ENCODE measurements around the gene TTC19.

Gene TTC19

DNA sequence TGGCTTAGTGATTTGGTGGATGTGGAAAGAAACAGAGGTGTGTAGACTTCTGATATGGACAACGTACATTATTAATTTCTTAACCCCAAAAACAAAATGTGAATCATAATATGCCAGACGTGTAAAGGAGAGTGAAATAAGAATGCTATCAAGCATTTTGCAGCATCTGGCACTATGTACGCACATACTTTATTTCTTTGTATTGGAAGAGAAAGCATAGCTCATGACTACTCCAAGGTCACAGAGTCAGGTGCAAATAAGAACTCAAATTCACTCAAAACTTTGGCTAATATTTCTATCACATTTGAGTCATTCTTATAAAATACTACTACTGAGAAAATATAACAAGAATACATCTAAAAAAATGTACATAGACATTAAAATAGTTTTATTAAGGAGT is 74.8 kb downstream of the TTC19 start:
- H3K27ac ChIP-seq: no peak overlapping the region

GRCh38 chr17:16075949-16076348 is 76.3 kb downstream of the TTC19 start:
- no peak for TF ChIP-seq ZFX (IDR thresholded peaks at IDR 0.05; ENCODE audit: borderline replicate concordance)
- TF ChIP-seq, protein P1, sequence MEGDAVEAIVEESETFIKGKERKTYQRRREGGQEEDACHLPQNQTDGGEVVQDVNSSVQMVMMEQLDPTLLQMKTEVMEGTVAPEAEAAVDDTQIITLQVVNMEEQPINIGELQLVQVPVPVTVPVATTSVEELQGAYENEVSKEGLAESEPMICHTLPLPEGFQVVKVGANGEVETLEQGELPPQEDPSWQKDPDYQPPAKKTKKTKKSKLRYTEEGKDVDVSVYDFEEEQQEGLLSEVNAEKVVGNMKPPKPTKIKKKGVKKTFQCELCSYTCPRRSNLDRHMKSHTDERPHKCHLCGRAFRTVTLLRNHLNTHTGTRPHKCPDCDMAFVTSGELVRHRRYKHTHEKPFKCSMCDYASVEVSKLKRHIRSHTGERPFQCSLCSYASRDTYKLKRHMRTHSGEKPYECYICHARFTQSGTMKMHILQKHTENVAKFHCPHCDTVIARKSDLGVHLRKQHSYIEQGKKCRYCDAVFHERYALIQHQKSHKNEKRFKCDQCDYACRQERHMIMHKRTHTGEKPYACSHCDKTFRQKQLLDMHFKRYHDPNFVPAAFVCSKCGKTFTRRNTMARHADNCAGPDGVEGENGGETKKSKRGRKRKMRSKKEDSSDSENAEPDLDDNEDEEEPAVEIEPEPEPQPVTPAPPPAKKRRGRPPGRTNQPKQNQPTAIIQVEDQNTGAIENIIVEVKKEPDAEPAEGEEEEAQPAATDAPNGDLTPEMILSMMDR (IDR thresholded peaks at IDR 0.05): no peak
- H3K27ac ChIP-seq: no peak overlapping the region

More for the DNA sequence above, 74.8 kb downstream of the TTC19 start:
- TF ChIP-seq, protein P1 (IDR thresholded peaks at IDR 0.05): no peak
- no peak for TF ChIP-seq ZFX (IDR thresholded peaks at IDR 0.05; ENCODE audit: borderline replicate concordance)
